ENCODE data around the gene GUCY2D. TPM values are rescaled to one million over a fixed set of nuclear protein-coding genes. Genes with fewer than 3 reads are reported as not detected.
A peak's percentile ranks its signal among the peaks of the same experiment; 100 is the strongest.
"Not testable (repeated sequence)": the region's sequence is repeated elsewhere in the genome, so short reads cannot be mapped to it uniquely, and the experiment has no call there.

GUCY2D gene
- total RNA-seq, 2 donors from 2014 or later, result not detected

DNA sequence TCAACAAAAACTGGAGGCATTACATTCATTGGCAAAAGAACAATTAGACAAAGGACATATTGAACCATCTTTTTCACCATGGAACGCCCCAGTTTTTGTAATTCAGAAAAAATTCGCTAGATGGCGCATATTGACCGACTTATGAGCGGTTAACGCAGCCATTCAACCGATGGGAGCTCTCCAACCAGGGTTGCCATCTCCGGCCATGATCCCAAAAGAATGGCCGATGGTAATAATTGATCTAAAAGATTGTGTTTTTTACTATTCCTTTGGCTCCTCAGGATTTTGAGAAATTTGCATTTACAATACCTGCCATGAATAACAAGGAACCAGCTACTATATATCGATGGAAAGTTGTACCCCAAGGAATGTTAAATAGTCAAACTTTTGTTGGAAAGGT is 57.9 kb downstream of the GUCY2D start:
- Histone ChIP-seq H3K27me3 (peaks cover 20 to 24% of the 10 kb centered on the region in 2 donors), H3K4me1 (peaks cover 0 to 24% of the 10 kb centered on the region in 2 donors), H3K4me3 (no peak overlapping the region), H3K36me3 (no peaks in the 10 kb centered on the region), H3K27ac (no peak overlapping the region), H3K9me3 (no peaks in the 10 kb centered on the region)
- DNase-seq (ENCODE audit: low spot score), result peak; percentile 68
- TF ChIP-seq, protein P1, sequence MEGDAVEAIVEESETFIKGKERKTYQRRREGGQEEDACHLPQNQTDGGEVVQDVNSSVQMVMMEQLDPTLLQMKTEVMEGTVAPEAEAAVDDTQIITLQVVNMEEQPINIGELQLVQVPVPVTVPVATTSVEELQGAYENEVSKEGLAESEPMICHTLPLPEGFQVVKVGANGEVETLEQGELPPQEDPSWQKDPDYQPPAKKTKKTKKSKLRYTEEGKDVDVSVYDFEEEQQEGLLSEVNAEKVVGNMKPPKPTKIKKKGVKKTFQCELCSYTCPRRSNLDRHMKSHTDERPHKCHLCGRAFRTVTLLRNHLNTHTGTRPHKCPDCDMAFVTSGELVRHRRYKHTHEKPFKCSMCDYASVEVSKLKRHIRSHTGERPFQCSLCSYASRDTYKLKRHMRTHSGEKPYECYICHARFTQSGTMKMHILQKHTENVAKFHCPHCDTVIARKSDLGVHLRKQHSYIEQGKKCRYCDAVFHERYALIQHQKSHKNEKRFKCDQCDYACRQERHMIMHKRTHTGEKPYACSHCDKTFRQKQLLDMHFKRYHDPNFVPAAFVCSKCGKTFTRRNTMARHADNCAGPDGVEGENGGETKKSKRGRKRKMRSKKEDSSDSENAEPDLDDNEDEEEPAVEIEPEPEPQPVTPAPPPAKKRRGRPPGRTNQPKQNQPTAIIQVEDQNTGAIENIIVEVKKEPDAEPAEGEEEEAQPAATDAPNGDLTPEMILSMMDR (IDR thresholded peaks at IDR 0.05), result peak; percentile 76 to 86

DNA sequence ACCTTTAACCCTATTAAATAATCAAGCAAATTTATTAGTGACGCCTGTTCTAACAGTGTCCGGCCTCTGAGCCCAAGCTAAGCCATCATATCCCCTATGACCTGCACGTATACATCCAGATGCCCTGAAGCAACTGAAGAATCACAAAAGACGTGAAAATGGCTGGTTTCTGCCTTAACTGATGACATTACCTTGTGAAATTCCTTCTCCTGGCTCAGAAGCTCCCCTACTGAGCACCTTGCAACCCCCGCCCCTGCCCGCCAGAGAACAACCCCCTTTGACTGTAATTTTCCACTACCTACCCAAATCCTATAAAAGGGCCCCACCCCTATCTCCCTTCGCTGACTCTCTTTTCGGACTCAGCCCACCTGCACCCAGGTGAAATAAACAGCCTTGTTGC is 59.4 kb downstream of the GUCY2D start:
- H3K27ac ChIP-seq; H3K36me3 ChIP-seq; H3K9me3 ChIP-seq; H3K4me3 ChIP-seq; DNase-seq (ENCODE audit: low spot score): not testable (repeated sequence)
- Histone ChIP-seq H3K27me3 (peaks cover 20 to 24% of the 10 kb centered on the region in 2 donors), H3K4me1 (peaks cover 0 to 24% of the 10 kb centered on the region in 2 donors)

DNA sequence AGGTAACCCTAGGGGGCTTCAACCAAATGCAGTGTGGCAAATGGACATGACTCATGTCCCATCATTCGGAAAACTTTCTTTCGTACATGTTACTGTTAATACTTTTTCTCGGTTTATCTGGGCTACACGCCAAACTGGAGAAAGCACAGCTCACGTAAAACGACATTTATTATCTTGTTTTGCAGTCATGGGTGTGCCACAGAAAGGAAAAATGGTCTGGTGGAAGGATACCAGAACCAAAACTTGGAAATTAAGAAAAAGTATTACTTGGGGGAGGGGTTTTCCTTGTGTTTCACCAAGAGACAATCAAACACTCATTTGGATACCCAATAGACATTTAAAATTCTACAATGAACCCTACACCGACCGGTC is 60.0 kb downstream of the GUCY2D start:
- DNase-seq (ENCODE audit: low spot score), result no peak
- H3K27ac ChIP-seq, result no peak overlapping the region
- no peak overlapping the region for H3K4me3 ChIP-seq
- peaks cover 20 to 24% of the 10 kb centered on the region in 2 donors for H3K27me3 ChIP-seq
- H3K4me1 ChIP-seq, result peaks cover 0 to 20% of the 10 kb centered on the region in 2 donors
- H3K9me3 ChIP-seq, result no peaks in the 10 kb centered on the region
- no peaks in the 10 kb centered on the region for H3K36me3 ChIP-seq
- TF ChIP-seq, protein P1 (IDR thresholded peaks at IDR 0.05), result no peak

DNA sequence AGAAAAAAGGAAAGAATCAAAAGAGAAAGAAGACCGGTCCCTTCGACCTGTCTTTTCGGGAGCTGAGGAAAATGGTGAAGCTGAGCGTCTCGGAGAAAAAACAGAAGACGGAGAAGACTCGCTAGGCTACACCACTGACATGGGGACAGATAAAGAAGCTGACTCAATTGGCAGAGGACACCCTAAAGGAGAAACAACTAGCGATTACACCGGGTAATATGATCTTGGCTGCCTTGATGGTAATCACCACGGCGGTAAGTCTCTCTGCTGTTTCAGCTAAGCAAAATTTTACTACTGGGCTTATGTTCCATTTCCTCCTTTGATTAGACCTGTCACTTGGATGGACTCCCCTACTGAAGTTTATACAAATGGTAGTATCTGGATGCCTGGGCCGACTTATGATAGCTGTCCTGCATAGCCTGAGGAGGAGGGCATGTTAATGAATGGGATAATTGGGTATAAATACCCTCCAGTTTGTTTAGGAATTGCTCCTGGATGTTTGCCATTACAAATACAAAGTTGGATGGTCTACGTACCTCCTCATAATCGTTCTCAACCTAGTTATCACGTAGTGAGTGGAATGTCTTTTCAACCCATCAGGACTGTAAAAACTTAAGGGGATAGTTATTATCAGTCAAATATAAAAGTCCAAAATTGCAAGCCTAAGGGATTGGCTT is 60.5 kb downstream of the GUCY2D start:
- TF ChIP-seq, protein P1 (IDR thresholded peaks at IDR 0.05), result no peak
- H3K27ac ChIP-seq, result no peak overlapping the region
- no peak overlapping the region for H3K4me3 ChIP-seq
- H3K4me1 ChIP-seq, result peaks cover 0 to 14% of the 10 kb centered on the region in 2 donors
- peaks cover 20 to 24% of the 10 kb centered on the region in 2 donors for H3K27me3 ChIP-seq
- DNase-seq (ENCODE audit: low spot score), result no peak
- H3K36me3 ChIP-seq, result no peaks in the 10 kb centered on the region
- no peaks in the 10 kb centered on the region for H3K9me3 ChIP-seq

DNA sequence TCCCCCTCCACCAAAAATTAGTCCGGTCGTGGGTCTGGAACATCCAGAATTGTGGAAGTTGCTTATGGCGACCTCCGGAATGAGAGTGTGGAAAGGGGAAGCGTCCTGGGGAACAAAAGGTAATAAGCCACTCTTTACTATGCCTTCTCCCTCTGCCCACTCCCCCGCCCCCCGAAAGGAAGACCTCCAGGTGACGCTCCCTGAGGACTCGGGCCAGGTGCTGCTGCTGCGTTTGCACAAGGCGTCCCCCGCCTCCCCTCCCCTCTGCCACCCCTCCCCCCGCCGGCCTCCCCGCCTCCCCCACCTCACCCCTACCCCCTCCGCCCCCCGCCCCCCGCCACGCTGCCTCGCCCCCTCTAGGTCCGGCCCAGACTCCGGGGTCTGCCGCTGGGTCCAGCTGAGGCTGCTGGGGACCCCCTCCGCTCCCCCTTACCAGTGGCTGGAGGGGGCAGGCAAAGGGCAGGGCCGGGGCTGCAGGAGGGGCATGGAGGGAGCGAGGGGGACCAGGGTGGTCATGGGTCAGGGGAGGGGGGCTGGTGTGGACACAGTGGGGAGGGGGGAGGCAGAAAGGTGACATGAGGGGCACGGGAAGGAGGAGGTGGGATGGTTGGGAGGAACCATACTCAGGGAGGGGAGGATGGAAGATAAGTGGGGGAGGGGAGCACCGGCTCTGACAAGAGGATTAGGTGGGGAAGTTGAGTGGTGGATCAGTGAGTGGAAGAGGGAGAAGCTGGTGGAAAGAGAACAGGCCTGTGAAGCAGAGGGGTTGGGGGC is 61.5 kb downstream of the GUCY2D start:
- Histone ChIP-seq H3K4me3 (no peak overlapping the region), H3K27me3 (peaks cover 18 to 24% of the 10 kb centered on the region in 2 donors), H3K27ac (no peak overlapping the region), H3K36me3 (no peaks in the 10 kb centered on the region), H3K4me1 (peaks cover 0 to 14% of the 10 kb centered on the region in 2 donors), H3K9me3 (no peaks in the 10 kb centered on the region)
- TF ChIP-seq, protein P1 (IDR thresholded peaks at IDR 0.05), result no peak
- no peak for DNase-seq (ENCODE audit: low spot score)

DNA sequence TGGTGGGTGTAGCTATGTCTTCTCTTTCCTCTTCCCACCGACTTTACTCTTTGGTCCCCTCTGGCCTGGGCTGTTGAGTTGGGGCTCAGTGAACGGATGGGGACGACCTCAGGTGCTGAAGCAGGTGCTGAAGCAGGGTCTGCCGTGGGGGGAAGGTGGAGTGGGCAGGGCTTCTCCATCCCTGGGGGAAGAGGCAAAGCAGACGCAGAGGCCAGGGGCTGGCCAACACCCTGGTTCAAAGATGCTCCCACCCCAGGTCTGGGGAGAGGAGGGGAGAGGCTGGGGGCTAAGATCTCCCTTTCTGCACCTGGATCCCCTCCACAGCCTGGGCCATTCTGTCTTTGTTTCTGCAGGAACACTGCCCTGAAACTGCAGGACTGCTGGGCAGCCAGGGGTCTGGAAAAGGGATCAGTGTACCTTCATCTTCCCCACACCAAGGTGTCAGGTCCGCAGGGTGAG is 62.2 kb downstream of the GUCY2D start:
- H3K36me3 ChIP-seq, result no peaks in the 10 kb centered on the region
- DNase-seq (ENCODE audit: low spot score), result no peak
- TF ChIP-seq, protein P1 (IDR thresholded peaks at IDR 0.05), result no peak
- H3K27me3 ChIP-seq, result peaks cover 12 to 24% of the 10 kb centered on the region in 2 donors
- H3K9me3 ChIP-seq, result no peaks in the 10 kb centered on the region
- peaks cover 0 to 14% of the 10 kb centered on the region in 2 donors for H3K4me1 ChIP-seq
- no peak overlapping the region for H3K27ac ChIP-seq
- H3K4me3 ChIP-seq, result no peak overlapping the region
